H9 (cell line): ENCODE results near the gene FAM47A. TPM values are rescaled to one million over a fixed set of nuclear protein-coding genes. Genes with fewer than 3 reads are reported as not detected.
A peak's percentile ranks its signal among the peaks of the same experiment; 100 is the strongest.

Experiments used
- DNase-seq: peaks from one replicate; pipeline ENCODE4 v3.0.0-alpha.2; 2017
- H2AFZ ChIP-seq: one replicate; pipeline ENCODE4 v1.6.1; 2013; ENCODE audit warnings: mild to moderate bottlenecking, low read length, control low read depth, moderate library complexity
- H2AK5ac ChIP-seq: 2 replicates; pipeline ENCODE4 v1.6.1; 2013; ENCODE audit warnings: low read length, control low read depth, mixed read lengths; ENCODE audit not compliant: insufficient read length
- H2BK120ac ChIP-seq: one replicate; pipeline ENCODE4 v1.6.1; 2013; ENCODE audit warnings: low read depth, mild to moderate bottlenecking, low read length, control low read depth, inconsistent platforms; ENCODE audit not compliant: poor library complexity, severe bottlenecking
- H2BK12ac ChIP-seq: 2 replicates; pipeline ENCODE4 v1.6.1; 2013; ENCODE audit warnings: low read length, control low read depth, mixed read lengths, low read depth; ENCODE audit not compliant: insufficient read length
- H2BK15ac ChIP-seq: 2 replicates; pipeline ENCODE4 v1.6.1; 2013; ENCODE audit warnings: low read depth, low read length, control low read depth
- H2BK20ac ChIP-seq: one replicate; pipeline ENCODE4 v1.6.1; 2013; ENCODE audit warnings: low read depth, mild to moderate bottlenecking, low read length, control low read depth, inconsistent platforms; ENCODE audit not compliant: poor library complexity, severe bottlenecking
- H2BK5ac ChIP-seq: 2 replicates; pipeline ENCODE4 v1.6.1; 2013; ENCODE audit warnings: low read length, control low read depth, mixed read lengths; ENCODE audit not compliant: insufficient read length
- H3K14ac ChIP-seq: 2 replicates; pipeline ENCODE4 v1.6.1; 2013; ENCODE audit warnings: low read length, control low read depth; ENCODE audit not compliant: insufficient read depth
- H3K18ac ChIP-seq: 2 replicates; pipeline ENCODE4 v1.6.1; 2013; ENCODE audit warnings: low read depth, mild to moderate bottlenecking, mixed read lengths, low read length, control low read depth; ENCODE audit not compliant: insufficient read length
- H3K23ac ChIP-seq: 2 replicates; pipeline ENCODE4 v1.6.1; 2013; ENCODE audit warnings: low read length, control low read depth, mixed read lengths, low read depth; ENCODE audit not compliant: insufficient read length
- H3K23me2 ChIP-seq: 2 replicates; pipeline ENCODE4 v1.6.1; 2013; ENCODE audit warnings: low read depth, mild to moderate bottlenecking, mixed read lengths, low read length, control low read depth; ENCODE audit not compliant: insufficient read length, poor library complexity, severe bottlenecking
- H3K27ac ChIP-seq: 2 replicates; pipeline ENCODE4 v1.5.1; 2013; ENCODE audit warnings: low read length, control low read depth, mixed read lengths, low read depth; ENCODE audit not compliant: insufficient read length
- H3K27me3 ChIP-seq: 2 replicates; pipeline ENCODE4 v1.6.1; 2013; ENCODE audit warnings: low read length, control low read depth, inconsistent platforms; ENCODE audit not compliant: insufficient read depth
- H3K4ac ChIP-seq: 2 replicates; pipeline ENCODE4 v1.6.1; 2013; ENCODE audit warnings: low read depth, mild to moderate bottlenecking, control low read depth, inconsistent platforms, low read length, moderate library complexity
- H3K4me1 ChIP-seq: 2 replicates; pipeline ENCODE4 v1.6.1; 2013; ENCODE audit warnings: low read length, control low read depth, inconsistent platforms; ENCODE audit not compliant: insufficient read depth
- H3K4me2 ChIP-seq: 2 replicates; pipeline ENCODE4 v1.6.1; 2013; ENCODE audit warnings: low read length, control low read depth, mixed read lengths; ENCODE audit not compliant: insufficient read length, insufficient read depth
- H3K56ac ChIP-seq: 2 replicates; pipeline ENCODE4 v1.6.1; 2013; ENCODE audit warnings: low read depth, mild to moderate bottlenecking, mixed read lengths, low read length, control low read depth; ENCODE audit not compliant: insufficient read length
- H3K79me1 ChIP-seq: 2 replicates; pipeline ENCODE4 v1.6.1; 2013; ENCODE audit warnings: low read depth, mild to moderate bottlenecking, moderate library complexity, low read length, control low read depth, inconsistent platforms; ENCODE audit not compliant: insufficient read depth, poor library complexity, severe bottlenecking
- H3K79me2 ChIP-seq: 2 replicates; pipeline ENCODE4 v1.6.1; 2013; ENCODE audit warnings: low read length, control low read depth, inconsistent platforms; ENCODE audit not compliant: insufficient read depth
- H3K9ac ChIP-seq: 2 replicates; pipeline ENCODE4 v1.6.1; 2013; ENCODE audit warnings: low read length, control low read depth, mixed read lengths; ENCODE audit not compliant: insufficient read length; ENCODE audit errors: extremely low read depth
- H3K9me3 ChIP-seq: one replicate; pipeline ENCODE4 v1.6.1; 2013; ENCODE audit warnings: low read depth, low read length, inconsistent platforms; ENCODE audit not compliant: control insufficient read depth
- H3T11ph ChIP-seq: one replicate; pipeline ENCODE4 v1.6.1; 2013; ENCODE audit warnings: mild to moderate bottlenecking, low read length, control low read depth, inconsistent platforms
- H4K20me1 ChIP-seq: one replicate; pipeline ENCODE4 v1.6.1; 2013; ENCODE audit not compliant: control insufficient read depth, insufficient read length, insufficient read depth
- H4K5ac ChIP-seq: 2 replicates; pipeline ENCODE4 v1.6.1; 2013; ENCODE audit warnings: low read depth, mild to moderate bottlenecking, mixed read lengths, low read length, control low read depth; ENCODE audit not compliant: insufficient read length
- H4K8ac ChIP-seq: replicated peaks from 2 replicates; pipeline ENCODE4 v1.6.1; 2013; ENCODE audit warnings: low read length, control low read depth, mixed read lengths, low read depth; ENCODE audit not compliant: insufficient read length
- H4K91ac ChIP-seq: 2 replicates; pipeline ENCODE4 v1.6.1; 2013; ENCODE audit warnings: low read depth, mild to moderate bottlenecking, moderate library complexity, mixed read lengths, low read length, control low read depth; ENCODE audit not compliant: insufficient read length
- H3K27ac Mint-ChIP-seq, 3 experiments: 2 replicates in 2 of 3; 3 replicates in 1 of 3; pipeline ENCODE4 v1.8.0; 2020 to 2021; ENCODE audit warnings: mixed read lengths in 3 of 3, mild to moderate bottlenecking in 1 of 3, moderate library complexity in 1 of 3
- H3K27me3 Mint-ChIP-seq: 2 replicates; pipeline ENCODE4 v1.8.0; 2021; ENCODE audit warnings: low read depth, mild to moderate bottlenecking, moderate library complexity, mixed read lengths
- H3K36me3 Mint-ChIP-seq, 3 experiments: 2 replicates in 2 of 3; 3 replicates in 1 of 3; pipeline ENCODE4 v1.8.0; 2020 to 2021; ENCODE audit warnings: low read depth in 3 of 3, mixed read lengths in 3 of 3; ENCODE audit not compliant: insufficient read depth in 1 of 3
- H3K4me1 Mint-ChIP-seq, 2 experiments: 2 replicates each; pipeline ENCODE4 v1.8.0; 2020; ENCODE audit warnings: mixed read lengths in 2 of 2
- H3K4me3 Mint-ChIP-seq, 2 experiments: 2 replicates in 1 of 2; 3 replicates in 1 of 2; pipeline ENCODE4 v1.8.0; 2020 to 2021; ENCODE audit warnings: mild to moderate bottlenecking in 2 of 2, mixed read lengths in 2 of 2, moderate library complexity in 1 of 2
- H3K9me3 Mint-ChIP-seq, 2 experiments: 2 replicates in 1 of 2; 3 replicates in 1 of 2; pipeline ENCODE4 v1.8.0; 2020; ENCODE audit warnings: mild to moderate bottlenecking in 2 of 2, mixed read lengths in 2 of 2, moderate library complexity in 1 of 2
- CTCF ChIP-seq: fragments of 200-600 bp; sonication (generic); conservative IDR thresholded peaks from 3 replicates; pipeline ENCODE4 v1.8.0; 2021; ENCODE audit warnings: antibody characterized with exemption, mild to moderate bottlenecking
- WGBS: extraction: QIAGEN DNeasy Blood & Tissue Kit; methylation state at CpG from one replicate; pipeline ENCODE4 v1.1.7; 2013; ENCODE audit warnings: missing lambda C conversion rate, low lambda C conversion rate, mixed read lengths; ENCODE audit not compliant: insufficient read length; ENCODE audit errors: extremely low coverage; 5-methylcytosine and 5-hydroxymethylcytosine counted together
- total RNA-seq: library from RNA; stranded (reverse); gene quantifications from 2 replicates; pipeline ENCODE4 v1.2.1, GENCODE V29; 2021

The FAM47A gene
- total RNA-seq, 1 experiment from 2014 or later = not detected

- Histone ChIP-seq H4K91ac (no peak overlapping the region), H2AK5ac (no peak overlapping the region), H4K8ac (no peak overlapping the region), H3K23me2 (no peaks in the 10 kb centered on the region), H3K9me3 (no peaks in the 10 kb centered on the region), H3K14ac (no peak overlapping the region), H2BK12ac (no peak overlapping the region), H2BK5ac (no peak overlapping the region), H3T11ph (no peak overlapping the region), H3K4ac (no peak overlapping the region), H3K23ac (no peak overlapping the region), H3K79me1 (no peaks in the 10 kb centered on the region), H4K20me1 (no peaks in the 10 kb centered on the region), H3K27ac (no peak overlapping the region), H3K18ac (no peak overlapping the region), H2BK15ac (no peak overlapping the region), H3K79me2 (no peaks in the 10 kb centered on the region), H3K56ac (no peak overlapping the region), H3K4me2 (no peak overlapping the region), H3K27me3 (no peaks in the 10 kb centered on the region), H2BK120ac (no peak overlapping the region), H4K5ac (no peak overlapping the region), H3K4me1 (no peaks in the 10 kb centered on the region), H2AFZ (no peak overlapping the region), H3K9ac (no peak overlapping the region), H2BK20ac (no peak overlapping the region)
- Mint-ChIP-seq H3K27ac (no peak overlapping the region), H3K27me3 (no peaks in the 10 kb centered on the region; the same call in 1 of the 2 replicates), H3K4me3 (no peak overlapping the region), H3K9me3 (peaks cover 3 to 44% of the 10 kb centered on the region in 2 experiments; a peak in 4 of 5 replicates), H3K4me1 (0 out of 4 replicates have a peak, but pooled peaks cover 0 to 2% of the 10 kb centered on the region in 2 experiments), H3K36me3 (no peaks in the 10 kb centered on the region; a peak in 3 of 7 replicates)
- WGBS = no CpG with 5 or more reads among the region's 9 CpGs
- no peak for TF ChIP-seq CTCF
- peak; percentile 28 for DNase-seq
Observed at GRCh38 chrX:34147345-34147744, 15.2 kb upstream of the FAM47A start.
